IMR-90 (cell line): ENCODE data around the gene AHNAK.

Experiments
- BHLHE40 ChIP-seq: fragments of 150-350 bp; IDR thresholded peaks from 2 replicates; pipeline ENCODE4 v1.6.1; 2016; ENCODE audit warnings: mild to moderate bottlenecking, low read depth, low read length
- ELK1 ChIP-seq: fragments of 150-350 bp; IDR thresholded peaks from 2 replicates; pipeline ENCODE4 v1.6.1; 2016; ENCODE audit warnings: low read depth, mild to moderate bottlenecking, low read length, moderate library complexity, borderline replicate concordance
- MAFK ChIP-seq: IDR thresholded peaks from 2 replicates; pipeline ENCODE4 v1.6.1; 2012; ENCODE audit warnings: low read depth, low read length, improper control_type of control experiment
- NFE2L2 ChIP-seq: fragments of 150-350 bp; IDR thresholded peaks from 2 replicates; pipeline ENCODE4 v1.6.1; 2016; ENCODE audit warnings: low read depth, mild to moderate bottlenecking, low read length
- POLR2A ChIP-seq: IDR thresholded peaks from 2 replicates; pipeline ENCODE4 v1.6.1; 2012; ENCODE audit warnings: mild to moderate bottlenecking, low read depth, low read length
- RCOR1 ChIP-seq: IDR thresholded peaks from 2 replicates; pipeline ENCODE4 v1.6.1; 2012; ENCODE audit warnings: mild to moderate bottlenecking, low read length, improper control_type of control experiment; ENCODE audit not compliant: insufficient replicate concordance
- USF2 ChIP-seq: fragments of 150-350 bp; IDR thresholded peaks from 2 replicates; pipeline ENCODE4 v1.6.1; 2017; ENCODE audit warnings: mild to moderate bottlenecking, antibody characterized with exemption, low read length, low read depth
- TF ChIP-seq, protein P1 (sequence below): conservative IDR thresholded peaks from 2 replicates; pipeline ENCODE4 v1.5.1; 2012; ENCODE audit warnings: mild to moderate bottlenecking, low read depth, low read length, improper control_type of control experiment

- no peak for TF ChIP-seq POLR2A
- TF ChIP-seq, protein P1, sequence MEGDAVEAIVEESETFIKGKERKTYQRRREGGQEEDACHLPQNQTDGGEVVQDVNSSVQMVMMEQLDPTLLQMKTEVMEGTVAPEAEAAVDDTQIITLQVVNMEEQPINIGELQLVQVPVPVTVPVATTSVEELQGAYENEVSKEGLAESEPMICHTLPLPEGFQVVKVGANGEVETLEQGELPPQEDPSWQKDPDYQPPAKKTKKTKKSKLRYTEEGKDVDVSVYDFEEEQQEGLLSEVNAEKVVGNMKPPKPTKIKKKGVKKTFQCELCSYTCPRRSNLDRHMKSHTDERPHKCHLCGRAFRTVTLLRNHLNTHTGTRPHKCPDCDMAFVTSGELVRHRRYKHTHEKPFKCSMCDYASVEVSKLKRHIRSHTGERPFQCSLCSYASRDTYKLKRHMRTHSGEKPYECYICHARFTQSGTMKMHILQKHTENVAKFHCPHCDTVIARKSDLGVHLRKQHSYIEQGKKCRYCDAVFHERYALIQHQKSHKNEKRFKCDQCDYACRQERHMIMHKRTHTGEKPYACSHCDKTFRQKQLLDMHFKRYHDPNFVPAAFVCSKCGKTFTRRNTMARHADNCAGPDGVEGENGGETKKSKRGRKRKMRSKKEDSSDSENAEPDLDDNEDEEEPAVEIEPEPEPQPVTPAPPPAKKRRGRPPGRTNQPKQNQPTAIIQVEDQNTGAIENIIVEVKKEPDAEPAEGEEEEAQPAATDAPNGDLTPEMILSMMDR, result no peak
- no peak for TF ChIP-seq BHLHE40
- TF ChIP-seq USF2, result no peak
- no peak for TF ChIP-seq NFE2L2
- TF ChIP-seq RCOR1, result no peak
- TF ChIP-seq MAFK, result no peak
- no peak for TF ChIP-seq ELK1
Measured at GRCh38 chr11:62461740-62462507, 84.7 kb downstream of the AHNAK start.
